HCT116 (cell line): ENCODE results near the gene FHL5. TPM values are rescaled to one million over a fixed set of nuclear protein-coding genes. Genes with fewer than 3 reads are reported as not detected.

Source experiments
- ATAC-seq: fragments of 200-7000 bp; cut with Tn5 transposase; 2 replicates; pipeline ENCODE4 v1.9.1; 2020; ENCODE audit warnings: mild to moderate bottlenecking, moderate library complexity
- BruUV-seq: library from RNA; stranded (reverse); fragments of 400-500 nt; replicated peaks from 2 replicates; lab custom pipeline; 2021; lab: Mats Ljungman, UMichigan
- CTCF ChIA-PET: fragments of 300-600 bp; sonication (Branson Sonifier 250); formaldehyde crosslinking; loops from one replicate; lab custom pipeline; 2021; ENCODE audit warnings: antibody characterized with exemption; lab: Charles Lee
- POLR2A ChIA-PET: fragments of 300-600, 350-600 bp; sonication (Branson Sonifier 250); formaldehyde crosslinking; loops from one replicate; lab custom pipeline; 2021; ENCODE audit warnings: antibody characterized with exemption; lab: Charles Lee
- RAD21 ChIA-PET, 2 experiments: fragments of 300-600 bp; sonication (Branson Sonifier 250); formaldehyde crosslinking; loops; one replicate each; lab custom pipeline; 2023; ENCODE audit warnings: low total read pairs in 2 of 2; ENCODE audit not compliant: uncharacterized antibody in 2 of 2, unreplicated experiment in 2 of 2, low non-redundant PET in 1 of 2; lab: Charles Lee
- DNase-seq: peaks from one replicate; pipeline ENCODE4 v3.0.0-alpha.2; 2010; ENCODE audit warnings: low read depth, low spot score
- H2AFZ ChIP-seq: fragments of 200-600 bp; shearing (Covaris generic), sonication (generic); 2 replicates; pipeline ENCODE4 v1.6.1; 2017; ENCODE audit warnings: low read depth, mixed run types, mixed read lengths, antibody characterized with exemption, low read length; ENCODE audit not compliant: poor library complexity, severe bottlenecking
- H3K27ac ChIP-seq: 2 replicates; pipeline ENCODE4 v1.5.1; 2012; ENCODE audit warnings: low read depth, low read length
- H3K27me3 ChIP-seq: fragments of 200-600 bp; sonication (generic); 2 replicates; pipeline ENCODE4 v1.6.1; 2016; ENCODE audit warnings: mixed run types, low read length, mixed read lengths; ENCODE audit not compliant: insufficient read depth
- H3K36me3 ChIP-seq, 2 experiments: fragments of 200-500 bp in 1 of 2; fragments of 200-600 bp in 1 of 2; sonication (Bioruptor generic) in 1 of 2; sonication (generic) in 1 of 2; 2 replicates each; pipeline versions ENCODE4 v1.5.1 to v1.6.1; 2014 to 2016; ENCODE audit warnings: low read length in 2 of 2, inconsistent platforms in 1 of 2, mixed read lengths in 1 of 2, mixed run types in 1 of 2; ENCODE audit not compliant: insufficient read depth in 2 of 2, control insufficient read depth in 1 of 2
- H3K4me1 ChIP-seq, 2 experiments: fragments of 200-600 bp in 1 of 2; sonication (generic) in 1 of 2; 2 replicates each; pipeline versions ENCODE4 v1.5.1 to v1.6.1; 2012 to 2017; ENCODE audit warnings: low read length in 2 of 2, inconsistent platforms in 1 of 2, mild to moderate bottlenecking in 1 of 2, mixed read lengths in 1 of 2, mixed run types in 1 of 2, moderate library complexity in 1 of 2; ENCODE audit not compliant: insufficient read depth in 2 of 2, control insufficient read depth in 1 of 2
- H3K4me2 ChIP-seq: fragments of 200-600 bp; sonication (generic); 2 replicates; pipeline ENCODE4 v1.6.1; 2017; ENCODE audit warnings: mixed run types, low read length, mixed read lengths
- H3K4me3 ChIP-seq, 2 experiments: fragments of 200-600 bp in 1 of 2; sonication (generic) in 1 of 2; replicated peaks in 1 of 2; 2 replicates each; pipeline ENCODE4 v1.5.1; 2011 to 2016; ENCODE audit warnings: low read length in 2 of 2, control low read depth in 1 of 2, low read depth in 1 of 2, mild to moderate bottlenecking in 1 of 2, mixed read lengths in 1 of 2, mixed run types in 1 of 2
- H3K79me2 ChIP-seq: fragments of 200-600 bp; sonication (generic); 2 replicates; pipeline ENCODE4 v1.6.1; 2017; ENCODE audit warnings: mild to moderate bottlenecking, mixed run types, low read length, moderate library complexity, mixed read lengths; ENCODE audit not compliant: insufficient read depth
- H3K9ac ChIP-seq: fragments of 200-600 bp; sonication (generic); 2 replicates; pipeline ENCODE4 v1.6.1; 2016; ENCODE audit warnings: low read length, mixed read lengths
- H3K9me2 ChIP-seq: fragments of 200-600 bp; sonication (generic), shearing (Covaris generic); 2 replicates; pipeline ENCODE4 v1.6.1; 2017; ENCODE audit warnings: mixed run types, mild to moderate bottlenecking, moderate library complexity; ENCODE audit not compliant: insufficient read depth
- H3K9me3 ChIP-seq, 2 experiments: fragments of 200-500 bp in 1 of 2; fragments of 200-600 bp in 1 of 2; sonication (Bioruptor generic) in 1 of 2; sonication (generic) in 1 of 2; 2 replicates each; pipeline ENCODE4 v1.6.1; 2014 to 2017; ENCODE audit warnings: low read length in 2 of 2, mixed read lengths in 2 of 2, inconsistent platforms in 1 of 2, low read depth in 1 of 2, mild to moderate bottlenecking in 1 of 2, mixed run types in 1 of 2, moderate library complexity in 1 of 2; ENCODE audit not compliant: control insufficient read depth in 1 of 2, insufficient read depth in 1 of 2
- H4K20me1 ChIP-seq: fragments of 200-600 bp; sonication (generic), shearing (Covaris generic); 2 replicates; pipeline ENCODE4 v1.6.1; 2017; ENCODE audit warnings: mixed run types, mild to moderate bottlenecking, moderate library complexity; ENCODE audit not compliant: insufficient read depth
- CBX3 ChIP-seq: IDR thresholded peaks from 2 replicates; pipeline ENCODE4 v1.6.1; 2012; ENCODE audit warnings: low read depth
- CEBPB ChIP-seq: IDR thresholded peaks from 2 replicates; pipeline ENCODE4 v1.6.1; 2012; ENCODE audit warnings: low read depth
- CTCF ChIP-seq, 3 experiments: fragments of 200-600 bp in 1 of 3; sonication (generic) in 1 of 3; IDR thresholded peaks in 2 of 3; conservative IDR thresholded peaks in 1 of 3; 2 replicates each; pipeline ENCODE4 v1.5.1; 2012 to 2017; ENCODE audit warnings: low read depth in 2 of 3, low read length in 2 of 3, antibody characterized with exemption in 1 of 3, borderline replicate concordance in 1 of 3, control low read depth in 1 of 3, mild to moderate bottlenecking in 1 of 3, mixed read lengths in 1 of 3, mixed run types in 1 of 3, moderate library complexity in 1 of 3; ENCODE audit not compliant: insufficient read depth in 1 of 3
- ELF1 ChIP-seq: IDR thresholded peaks from 2 replicates; pipeline ENCODE4 v1.6.1; 2012; ENCODE audit warnings: low read depth, borderline replicate concordance
- EZH2 ChIP-seq: fragments of 200-600 bp; sonication (generic); IDR thresholded peaks from 2 replicates; pipeline ENCODE4 v1.6.1; 2017; ENCODE audit warnings: antibody characterized with exemption, mixed run types
- EZH2phosphoT487 ChIP-seq: fragments of 200-600 bp; IDR thresholded peaks from 2 replicates; pipeline ENCODE4 v1.6.1; 2018; ENCODE audit warnings: antibody characterized with exemption, borderline replicate concordance
- FOSL1 ChIP-seq: IDR thresholded peaks from 2 replicates; pipeline ENCODE4 v1.6.1; 2012; ENCODE audit warnings: low read depth
- RAD21 ChIP-seq: IDR thresholded peaks from 2 replicates; pipeline ENCODE4 v1.6.1; 2012; ENCODE audit warnings: low read depth, mild to moderate bottlenecking
- SP1 ChIP-seq: IDR thresholded peaks from 2 replicates; pipeline ENCODE4 v1.6.1; 2012; ENCODE audit warnings: low read depth
- SRF ChIP-seq: IDR thresholded peaks from 2 replicates; pipeline ENCODE4 v1.6.1; 2012; ENCODE audit warnings: low read depth
- TCF7L2 ChIP-seq: IDR thresholded peaks from 2 replicates; pipeline ENCODE4 v1.7.0; 2011; ENCODE audit warnings: borderline replicate concordance, inconsistent platforms; ENCODE audit not compliant: insufficient read depth, insufficient read length; ENCODE audit errors: extremely low read depth
- YY1 ChIP-seq: IDR thresholded peaks from 2 replicates; pipeline ENCODE4 v1.6.1; 2011; ENCODE audit warnings: low read length, low read depth, moderate library complexity, mild to moderate bottlenecking; ENCODE audit not compliant: insufficient replicate concordance; ENCODE audit errors: extremely low read depth
- ZBTB33 ChIP-seq: IDR thresholded peaks from 2 replicates; pipeline ENCODE4 v1.6.1; 2011; ENCODE audit warnings: mild to moderate bottlenecking, low read length, moderate library complexity; ENCODE audit not compliant: insufficient replicate concordance; ENCODE audit errors: extremely low read depth
- ZFX ChIP-seq: fragments of 450-650 bp; IDR thresholded peaks from 2 replicates; pipeline ENCODE4 v1.6.1; 2017
- intact Hi-C: fragments of 100-400 bp; cut with micrococcal nuclease; formaldehyde crosslinking; loops from 2 replicates; pipeline ENCODE4 v1.10.0; 2022
- total RNA-seq: library from RNA; stranded (reverse); gene quantifications from one replicate; pipeline ENCODE4 v1.2.1, GENCODE V29; 2021; ENCODE audit not compliant: unreplicated experiment
- TF ChIP-seq, protein P1 (sequence below): IDR thresholded peaks from 2 replicates; pipeline ENCODE4 v1.6.1; 2012

FHL5 gene
- total RNA-seq, 1 experiment from 2014 or later = not detected

DNA sequence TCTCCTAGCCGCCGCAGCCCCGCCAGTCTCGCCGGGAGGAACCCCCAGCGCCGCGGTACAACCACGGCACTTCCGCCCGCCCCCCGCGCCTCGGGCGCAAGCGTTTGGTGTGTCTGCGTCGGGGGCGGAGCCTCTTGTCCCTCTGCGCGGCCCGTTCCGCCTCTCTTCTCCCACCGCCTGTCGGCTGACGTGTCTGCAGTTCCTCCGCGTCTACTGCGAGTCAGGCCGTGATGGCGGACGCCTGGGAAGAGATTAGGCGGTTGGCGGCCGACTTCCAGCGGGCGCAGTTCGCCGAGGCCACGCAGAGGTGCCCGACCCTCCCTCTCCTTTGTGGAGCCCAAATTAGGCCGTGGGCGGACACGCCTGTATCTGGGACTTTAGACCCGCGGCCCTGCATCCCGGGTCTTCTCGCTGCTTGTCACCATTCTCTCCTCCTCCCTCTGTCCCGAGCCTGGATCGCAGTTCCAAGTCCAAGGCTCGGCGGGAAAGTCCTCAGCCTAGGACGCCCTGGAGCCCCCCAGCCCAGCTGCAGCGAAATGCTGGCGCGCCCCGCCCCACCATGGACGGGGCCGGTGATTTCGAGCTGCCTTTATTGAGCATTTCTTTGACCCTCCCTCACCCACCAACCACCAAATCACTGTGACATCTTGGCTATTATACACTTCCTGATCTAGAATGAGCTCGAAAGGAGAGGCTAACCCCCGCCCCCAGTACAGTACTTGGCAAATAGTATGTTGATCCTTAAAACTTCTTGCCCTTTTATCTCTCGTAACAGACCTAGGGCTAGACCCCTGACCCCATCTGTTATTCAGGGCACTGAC, 41.1 kb upstream of the FHL5 start, which contains the start of gene UFL1 (continued):
- peak; percentile 78 for TF ChIP-seq ZBTB33
- no peak for TF ChIP-seq EZH2phosphoT487

- Histone ChIP-seq H3K4me3 (peak overlapping the region; percentile 77 to 80), H3K9ac (peak overlapping the region; percentile 83), H3K27me3 (no peaks in the 10 kb centered on the region), H3K9me2 (no peaks in the 10 kb centered on the region), H3K27ac (peak overlapping the region; percentile 83), H3K4me1 (peaks cover 9 to 26% of the 10 kb centered on the region in 2 experiments), H3K4me2 (peak overlapping the region; percentile 82), H3K36me3 (peaks cover 0 to 9% of the 10 kb centered on the region in 2 experiments; a peak in 1 of 4 replicates), H4K20me1 (no peaks in the 10 kb centered on the region), H2AFZ (no peak overlapping the region), H3K79me2 (peaks cover 26% of the 10 kb centered on the region), H3K9me3 (no peaks in the 10 kb centered on the region)
- POLR2A ChIA-PET = no interaction called here
- TSS peak; percentile 57 for BruUV-seq
- RAD21 ChIA-PET = no interaction called here
- CTCF ChIA-PET = no interaction called here
- DNase-seq (no peak), ATAC-seq (no peak)
- TF ChIP-seq YY1 (no peak), SP1 (no peak), ZFX (no peak), TCF7L2 (no peak), RAD21 (no peak), CBX3 (no peak), CTCF (IDR thresholded peaks at IDR 0.05 in 2 of 3, conservative IDR thresholded peaks at IDR 0.05 in 1 of 3; ENCODE audit: borderline replicate concordance in 1 of 3, insufficient read depth in 1 of 3, low read depth in 2 of 3, low read length in 2 of 3) (no peak), EZH2 (no peak), CEBPB (no peak), FOSL1 (no peak), ELF1 (no peak), SRF (no peak), EZH2phosphoT487 (no peak)
- TF ChIP-seq, protein P1, sequence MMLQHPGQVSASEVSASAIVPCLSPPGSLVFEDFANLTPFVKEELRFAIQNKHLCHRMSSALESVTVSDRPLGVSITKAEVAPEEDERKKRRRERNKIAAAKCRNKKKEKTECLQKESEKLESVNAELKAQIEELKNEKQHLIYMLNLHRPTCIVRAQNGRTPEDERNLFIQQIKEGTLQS = no peak
- intact Hi-C loops = loop anchor here (5.0 kb wide), 1 partner anchor 375 kb away; the partner anchor contains the start of gene NDUFAF4
Measured at GRCh38 chr6:96522465-96523009, 40.4 kb upstream of the FHL5 start.
